ENCODE measurements around the gene BCL2L12. TPM values are rescaled to one million over a fixed set of nuclear protein-coding genes. Genes with fewer than 3 reads are reported as not detected.

BCL2L12 gene
- total RNA-seq, 3 donors from 2014 or later, result 9.6 to 20.8 (median 16.3) TPM

DNA sequence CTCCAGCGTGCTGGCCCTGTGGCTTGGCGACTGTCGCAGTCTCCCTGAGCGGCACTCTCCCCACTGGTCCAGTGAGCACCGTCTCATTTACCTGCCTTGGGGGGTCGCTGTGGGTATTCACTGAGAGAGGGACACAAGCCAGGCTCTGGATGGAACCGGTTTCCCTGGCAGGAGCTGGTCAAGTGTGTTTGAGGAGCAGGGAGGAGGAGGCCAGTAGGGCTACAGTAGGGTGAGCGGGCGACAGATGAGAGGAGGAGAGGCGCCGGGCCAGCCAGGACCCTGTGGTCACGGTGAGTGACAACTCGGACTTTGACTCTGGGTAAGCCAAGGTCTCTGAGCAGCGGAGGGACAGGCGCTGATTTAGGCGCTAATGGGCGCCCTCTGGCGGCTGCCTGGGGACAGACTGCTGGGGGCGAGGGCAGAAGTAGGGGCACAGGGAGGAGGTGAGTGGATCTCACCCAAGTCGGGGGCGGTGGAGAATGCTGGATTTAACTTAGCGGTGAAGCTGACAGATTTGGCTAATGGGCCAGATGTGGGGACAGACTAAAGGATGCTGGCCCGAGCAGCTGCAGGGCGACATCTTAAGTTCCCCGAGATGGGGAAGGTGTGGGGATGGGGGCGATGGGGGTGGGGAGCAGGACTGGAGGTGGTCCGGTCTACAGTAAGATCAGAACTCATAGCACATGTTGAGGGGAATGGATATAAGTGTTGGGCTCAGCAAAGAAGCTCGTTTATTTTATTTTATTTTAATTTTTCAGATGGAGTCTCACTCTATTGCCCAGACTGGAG, 6.6 kb downstream of the BCL2L12 start:
- Histone ChIP-seq H3K4me1 (ENCODE audit: low read depth) (peaks cover 13% of the 10 kb centered on the region), H3K9me3 (no peaks in the 10 kb centered on the region), H3K36me3 (ENCODE audit: low read depth) (peaks cover 6% of the 10 kb centered on the region), H3K4me3 (no peak overlapping the region)
- DNase-seq, result peak; percentile 81 to 87 (median 83)
- intact Hi-C loops (cut with DNase I, micrococcal nuclease), result no loop called here
- peak; percentile 45 for ATAC-seq
- TF ChIP-seq, protein P1, sequence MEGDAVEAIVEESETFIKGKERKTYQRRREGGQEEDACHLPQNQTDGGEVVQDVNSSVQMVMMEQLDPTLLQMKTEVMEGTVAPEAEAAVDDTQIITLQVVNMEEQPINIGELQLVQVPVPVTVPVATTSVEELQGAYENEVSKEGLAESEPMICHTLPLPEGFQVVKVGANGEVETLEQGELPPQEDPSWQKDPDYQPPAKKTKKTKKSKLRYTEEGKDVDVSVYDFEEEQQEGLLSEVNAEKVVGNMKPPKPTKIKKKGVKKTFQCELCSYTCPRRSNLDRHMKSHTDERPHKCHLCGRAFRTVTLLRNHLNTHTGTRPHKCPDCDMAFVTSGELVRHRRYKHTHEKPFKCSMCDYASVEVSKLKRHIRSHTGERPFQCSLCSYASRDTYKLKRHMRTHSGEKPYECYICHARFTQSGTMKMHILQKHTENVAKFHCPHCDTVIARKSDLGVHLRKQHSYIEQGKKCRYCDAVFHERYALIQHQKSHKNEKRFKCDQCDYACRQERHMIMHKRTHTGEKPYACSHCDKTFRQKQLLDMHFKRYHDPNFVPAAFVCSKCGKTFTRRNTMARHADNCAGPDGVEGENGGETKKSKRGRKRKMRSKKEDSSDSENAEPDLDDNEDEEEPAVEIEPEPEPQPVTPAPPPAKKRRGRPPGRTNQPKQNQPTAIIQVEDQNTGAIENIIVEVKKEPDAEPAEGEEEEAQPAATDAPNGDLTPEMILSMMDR (IDR thresholded peaks at IDR 0.05), result peak; percentile 84

DNA sequence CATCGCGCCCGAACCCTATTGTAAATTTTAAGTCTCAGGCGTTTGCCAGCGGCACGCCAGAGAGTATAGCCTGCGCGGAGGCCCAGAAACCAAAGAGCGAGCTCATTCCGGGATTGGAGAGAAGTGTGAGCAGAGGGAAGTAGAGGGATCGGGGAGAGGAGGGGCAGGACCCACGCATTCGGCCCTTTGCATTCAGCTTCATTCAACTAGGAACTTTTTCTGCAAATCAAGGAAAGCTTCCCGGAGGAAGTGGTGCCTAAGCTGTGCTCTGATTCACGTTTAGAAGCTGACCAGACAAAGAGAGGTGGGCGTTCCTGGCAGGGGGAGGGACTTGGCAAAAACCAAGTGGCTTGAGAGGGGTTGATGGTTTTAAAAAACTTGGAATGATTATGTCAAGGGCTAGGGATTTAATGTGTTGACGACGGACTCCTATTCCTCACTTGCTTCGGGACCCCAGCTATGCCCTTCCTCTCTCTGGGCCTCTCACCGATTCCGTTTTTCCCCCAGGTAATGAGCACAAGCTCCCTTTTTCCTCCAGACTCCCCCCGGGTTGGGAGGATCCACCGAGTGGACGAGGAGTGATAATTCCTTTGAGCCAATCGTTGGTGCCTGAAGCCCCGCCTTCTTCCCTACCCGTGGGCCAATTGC, 10.5 kb downstream of the BCL2L12 start:
- DNase-seq (peak; percentile 86 to 90 (median 89)), ATAC-seq (peak; percentile 60)
- Histone ChIP-seq H3K9me3 (no peaks in the 10 kb centered on the region), H3K4me3 (peak overlapping the region; percentile 88), H3K4me1 (ENCODE audit: low read depth) (peaks cover 36% of the 10 kb centered on the region), H3K36me3 (ENCODE audit: low read depth) (peaks cover 6% of the 10 kb centered on the region)
- intact Hi-C loops (cut with DNase I, micrococcal nuclease), result no loop called here
- TF ChIP-seq, protein P1 (IDR thresholded peaks at IDR 0.05), result no peak

DNA sequence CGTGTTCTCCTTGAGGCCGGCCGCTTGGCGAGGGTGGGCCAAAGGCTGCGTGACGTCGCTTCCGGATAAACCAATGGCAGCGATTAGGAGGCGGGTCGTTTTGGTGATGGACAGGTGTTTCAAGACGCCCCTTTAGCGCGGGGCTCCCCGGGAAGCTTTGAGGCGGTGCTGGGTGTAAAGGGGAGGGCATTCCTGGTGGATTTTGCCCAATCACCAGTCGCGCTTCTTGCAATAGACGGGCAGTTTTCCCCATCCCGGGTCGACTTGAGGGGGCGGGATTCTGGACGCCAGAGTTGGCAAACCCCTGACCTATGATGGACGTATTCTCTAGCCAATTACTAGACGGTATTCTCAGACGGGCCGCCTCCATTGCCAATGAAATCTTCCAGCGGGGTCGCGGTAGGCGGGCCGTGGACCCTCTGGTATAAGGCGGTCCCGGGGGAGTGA, 11.1 kb downstream of the BCL2L12 start:
- ATAC-seq (peak; percentile 83), DNase-seq (peak; percentile 99 to 100 (median 99))
- intact Hi-C loops (cut with DNase I, micrococcal nuclease), result no loop called here
- H3K4me1 ChIP-seq (ENCODE audit: low read depth), result peaks cover 32% of the 10 kb centered on the region
- TF ChIP-seq, protein P1 (IDR thresholded peaks at IDR 0.05), result no peak
- no peaks in the 10 kb centered on the region for H3K9me3 ChIP-seq
- peak overlapping the region; percentile 88 for H3K4me3 ChIP-seq
- H3K36me3 ChIP-seq (ENCODE audit: low read depth), result peaks cover 6% of the 10 kb centered on the region

DNA sequence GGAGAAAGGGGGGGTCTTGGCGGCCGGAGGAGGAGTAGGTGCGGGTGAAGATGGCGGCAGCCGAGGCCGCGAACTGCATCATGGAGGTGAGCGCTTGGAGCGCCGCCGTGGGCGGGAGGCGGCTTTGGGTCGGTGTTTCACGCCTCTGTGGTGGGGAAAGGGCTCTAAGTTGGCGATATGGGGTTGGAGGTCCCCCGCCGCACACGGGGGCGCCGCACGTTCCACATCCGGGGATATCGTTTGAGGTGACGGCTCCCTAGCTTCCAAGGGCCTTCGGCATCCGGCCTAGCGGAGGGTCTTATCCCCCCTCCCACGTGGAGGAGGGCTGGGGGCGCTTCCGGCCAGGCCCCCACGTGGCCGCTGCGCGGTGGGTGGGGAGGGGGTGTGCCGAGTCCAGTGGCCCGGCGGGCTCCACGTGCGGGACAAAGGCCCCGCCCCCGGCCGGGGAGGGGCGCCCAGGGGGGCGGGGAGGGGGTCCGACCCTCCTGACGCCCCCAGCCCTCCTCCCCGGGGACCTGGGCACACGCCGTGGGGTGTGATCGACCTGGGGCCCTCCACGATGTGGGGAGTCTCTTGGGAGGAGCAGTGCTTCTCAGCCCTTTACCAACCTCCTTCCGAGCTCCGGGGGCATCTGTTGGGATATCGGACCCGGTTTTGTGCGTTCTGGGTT, 11.6 kb downstream of the BCL2L12 start, which contains the start of gene PRMT1:
PRMT1 (plus strand) TSS at position 41 of the 670 bp plus-strand sequence; CDS start at position 51, 10 bp downstream.
- peaks cover 27% of the 10 kb centered on the region for H3K4me1 ChIP-seq (ENCODE audit: low read depth)
- intact Hi-C loops (cut with DNase I, micrococcal nuclease), result no loop called here
- ATAC-seq (peak; percentile 10), DNase-seq (peak in 2 of 3 donors; percentile 53 to 76)
- H3K36me3 ChIP-seq (ENCODE audit: low read depth), result peaks cover 6% of the 10 kb centered on the region
- TF ChIP-seq, protein P1 (IDR thresholded peaks at IDR 0.05), result no peak
- no peaks in the 10 kb centered on the region for H3K9me3 ChIP-seq
- H3K4me3 ChIP-seq, result peak within 1 kb of the TSS; percentile 88

DNA sequence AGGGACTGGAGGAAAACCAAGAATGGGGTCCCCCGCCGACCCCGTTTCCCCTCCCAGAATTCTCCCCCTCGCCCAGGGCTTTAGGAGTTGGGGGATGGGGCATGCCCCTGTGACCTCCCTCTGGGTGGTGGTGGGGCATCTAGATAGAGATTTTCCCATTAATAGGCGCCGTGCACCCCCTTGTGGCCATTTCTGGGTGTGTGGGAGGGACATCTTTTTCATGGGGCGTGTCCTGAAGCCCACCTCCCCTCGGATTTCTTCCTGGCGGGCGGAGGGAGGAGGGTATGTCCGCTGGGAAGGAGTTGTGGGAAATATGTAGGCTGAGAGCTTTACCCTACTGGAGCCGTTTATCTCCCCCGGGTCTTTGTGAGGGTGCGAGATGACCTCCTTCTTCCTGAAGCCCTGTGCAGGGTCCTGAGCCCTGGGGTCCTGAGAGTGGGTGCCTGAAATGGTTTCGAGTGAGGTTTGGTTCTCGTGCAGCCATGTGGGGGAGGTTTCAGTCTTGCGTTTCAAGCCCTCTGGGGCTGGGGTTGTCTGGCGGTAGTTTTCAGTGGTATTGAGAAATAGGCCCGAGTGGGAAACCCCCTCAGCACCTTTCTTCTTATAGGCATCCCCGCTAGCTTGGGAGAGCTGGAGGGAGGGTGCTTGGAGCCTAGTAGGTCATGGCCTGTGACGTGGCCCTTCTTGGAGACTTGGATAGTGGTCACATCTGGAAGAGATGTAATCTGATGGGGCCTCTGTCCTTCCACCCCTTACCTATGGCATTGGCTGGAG, 12.4 kb downstream of the BCL2L12 start:
- ATAC-seq (no peak), DNase-seq (peak; percentile 83 to 86 (median 84))
- peaks cover 6% of the 10 kb centered on the region for H3K36me3 ChIP-seq (ENCODE audit: low read depth)
- TF ChIP-seq, protein P1 (IDR thresholded peaks at IDR 0.05), result peak; percentile 21
- H3K4me1 ChIP-seq (ENCODE audit: low read depth), result peaks cover 27% of the 10 kb centered on the region
- no peaks in the 10 kb centered on the region for H3K9me3 ChIP-seq
- peak overlapping the region; percentile 88 for H3K4me3 ChIP-seq
- intact Hi-C loops (cut with DNase I, micrococcal nuclease), result no loop called here

Data from mucosa of descending colon (tissue), 3 donors.